GM12891 (cell line): Measurements from ENCODE around the gene ITGB4.

Experiments
- PAX5 ChIP-seq: IDR thresholded peaks from 2 replicates; pipeline ENCODE4 v1.6.1; 2011; ENCODE audit warnings: low read length, moderate library complexity, mild to moderate bottlenecking; ENCODE audit not compliant: insufficient read depth, severe bottlenecking
- POLR2A ChIP-seq: IDR thresholded peaks from 2 replicates; pipeline ENCODE4 v1.6.1; 2011; ENCODE audit warnings: low read depth, low read length, control low read depth
- POLR2AphosphoS5 ChIP-seq: IDR thresholded peaks from 2 replicates; pipeline ENCODE4 v1.6.1; 2011; ENCODE audit warnings: low read depth, low read length, control low read depth
- POU2F2 ChIP-seq: IDR thresholded peaks from 2 replicates; pipeline ENCODE4 v1.6.1; 2011; ENCODE audit warnings: low read depth, mild to moderate bottlenecking, control low read depth, low read length, moderate library complexity
- TAF1 ChIP-seq: IDR thresholded peaks from 2 replicates; pipeline ENCODE4 v1.6.1; 2011; ENCODE audit warnings: low read depth, low read length, control low read depth

- TF ChIP-seq POU2F2 (no peak), POLR2AphosphoS5 (no peak), POLR2A (no peak), PAX5 (no peak), TAF1 (no peak)
These were observed 70.0 kb downstream of the ITGB4 start for GRCh38 chr17:75791254-75791653.
